Measurements from ENCODE around the gene APOL4.
A peak's percentile ranks its signal among the peaks of the same experiment; 100 is the strongest.

Gene APOL4

DNA sequence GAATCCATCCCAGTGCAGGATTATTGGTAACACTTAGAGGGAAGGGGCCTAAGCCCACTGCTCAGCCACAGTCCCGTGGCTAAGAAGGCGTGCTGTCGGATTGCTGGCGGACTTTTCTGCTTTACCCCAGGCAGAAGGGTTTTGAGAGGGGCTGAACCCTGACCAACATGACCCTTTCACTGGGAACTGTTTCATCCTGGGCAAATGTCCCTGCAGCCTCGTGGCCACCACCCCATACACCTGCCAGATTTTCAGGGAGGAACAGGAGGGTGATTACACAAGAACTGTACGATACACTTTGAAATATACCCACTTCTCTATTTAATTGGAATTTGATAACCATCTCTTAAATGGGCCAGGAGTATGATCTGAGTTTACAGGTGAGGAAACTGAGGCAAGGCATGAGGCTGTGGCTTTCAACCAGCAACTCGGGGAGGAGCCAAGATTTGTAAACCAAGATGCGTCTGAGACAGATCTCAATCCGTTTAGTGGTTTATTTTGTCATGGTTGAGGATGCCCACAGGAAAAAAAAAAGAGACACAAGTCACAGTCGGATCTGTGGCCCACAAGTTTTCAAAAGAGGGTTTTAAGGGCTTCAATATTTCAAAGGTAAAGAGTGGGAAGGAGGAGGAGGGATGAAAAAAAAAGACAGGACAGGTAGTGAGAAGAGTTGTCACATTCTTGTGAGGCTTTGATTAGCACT lies 34.9 kb downstream of the APOL4 start:
- no peak overlapping the region for H3K27ac ChIP-seq (replicated peaks)

GRCh38 chr22:36166086-36166485 lies 35.5 kb downstream of the APOL4 start:
- H3K27ac ChIP-seq (replicated peaks), result no peak overlapping the region
- DNase-seq (ENCODE audit: low read depth in 1 of 2, low spot score in 1 of 2), result no peak
- peaks cover 5% of the 10 kb centered on the region for H3K27me3 ChIP-seq (ENCODE audit: insufficient read depth, poor library complexity, severe bottlenecking)
- TF ChIP-seq, protein P1, sequence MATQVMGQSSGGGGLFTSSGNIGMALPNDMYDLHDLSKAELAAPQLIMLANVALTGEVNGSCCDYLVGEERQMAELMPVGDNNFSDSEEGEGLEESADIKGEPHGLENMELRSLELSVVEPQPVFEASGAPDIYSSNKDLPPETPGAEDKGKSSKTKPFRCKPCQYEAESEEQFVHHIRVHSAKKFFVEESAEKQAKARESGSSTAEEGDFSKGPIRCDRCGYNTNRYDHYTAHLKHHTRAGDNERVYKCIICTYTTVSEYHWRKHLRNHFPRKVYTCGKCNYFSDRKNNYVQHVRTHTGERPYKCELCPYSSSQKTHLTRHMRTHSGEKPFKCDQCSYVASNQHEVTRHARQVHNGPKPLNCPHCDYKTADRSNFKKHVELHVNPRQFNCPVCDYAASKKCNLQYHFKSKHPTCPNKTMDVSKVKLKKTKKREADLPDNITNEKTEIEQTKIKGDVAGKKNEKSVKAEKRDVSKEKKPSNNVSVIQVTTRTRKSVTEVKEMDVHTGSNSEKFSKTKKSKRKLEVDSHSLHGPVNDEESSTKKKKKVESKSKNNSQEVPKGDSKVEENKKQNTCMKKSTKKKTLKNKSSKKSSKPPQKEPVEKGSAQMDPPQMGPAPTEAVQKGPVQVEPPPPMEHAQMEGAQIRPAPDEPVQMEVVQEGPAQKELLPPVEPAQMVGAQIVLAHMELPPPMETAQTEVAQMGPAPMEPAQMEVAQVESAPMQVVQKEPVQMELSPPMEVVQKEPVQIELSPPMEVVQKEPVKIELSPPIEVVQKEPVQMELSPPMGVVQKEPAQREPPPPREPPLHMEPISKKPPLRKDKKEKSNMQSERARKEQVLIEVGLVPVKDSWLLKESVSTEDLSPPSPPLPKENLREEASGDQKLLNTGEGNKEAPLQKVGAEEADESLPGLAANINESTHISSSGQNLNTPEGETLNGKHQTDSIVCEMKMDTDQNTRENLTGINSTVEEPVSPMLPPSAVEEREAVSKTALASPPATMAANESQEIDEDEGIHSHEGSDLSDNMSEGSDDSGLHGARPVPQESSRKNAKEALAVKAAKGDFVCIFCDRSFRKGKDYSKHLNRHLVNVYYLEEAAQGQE (IDR thresholded peaks at IDR 0.05; ENCODE audit: insufficient replicate concordance, low read depth), result no peak
- TF ChIP-seq CTCF (IDR thresholded peaks at IDR 0.05; ENCODE audit: insufficient read depth, low read length) (no peak), SPI1 (IDR thresholded peaks at IDR 0.05; ENCODE audit: borderline replicate concordance, low read depth) (no peak), GABPA (IDR thresholded peaks at IDR 0.05; ENCODE audit: low read depth) (no peak), POLR2AphosphoS5 (IDR thresholded peaks at IDR 0.05; ENCODE audit: low read depth) (no peak)
- H3K4me3 ChIP-seq (replicated peaks; ENCODE audit: insufficient read depth, low read length), result no peak overlapping the region

More for the DNA sequence above, 34.9 kb downstream of the APOL4 start:
- DNase-seq (ENCODE audit: low read depth in 1 of 2, low spot score in 1 of 2), result no peak
- Histone ChIP-seq H3K4me3 (replicated peaks; ENCODE audit: insufficient read depth, low read length) (no peak overlapping the region), H3K27me3 (ENCODE audit: insufficient read depth, poor library complexity, severe bottlenecking) (peaks cover 5% of the 10 kb centered on the region)
- TF ChIP-seq GABPA (IDR thresholded peaks at IDR 0.05; ENCODE audit: low read depth), result no peak
- TF ChIP-seq CTCF (IDR thresholded peaks at IDR 0.05; ENCODE audit: insufficient read depth, low read length), result no peak
- TF ChIP-seq SPI1 (IDR thresholded peaks at IDR 0.05; ENCODE audit: borderline replicate concordance, low read depth), result no peak
- TF ChIP-seq, protein P1 (IDR thresholded peaks at IDR 0.05; ENCODE audit: insufficient replicate concordance, low read depth), result no peak
- TF ChIP-seq POLR2AphosphoS5 (IDR thresholded peaks at IDR 0.05; ENCODE audit: low read depth), result no peak

DNA sequence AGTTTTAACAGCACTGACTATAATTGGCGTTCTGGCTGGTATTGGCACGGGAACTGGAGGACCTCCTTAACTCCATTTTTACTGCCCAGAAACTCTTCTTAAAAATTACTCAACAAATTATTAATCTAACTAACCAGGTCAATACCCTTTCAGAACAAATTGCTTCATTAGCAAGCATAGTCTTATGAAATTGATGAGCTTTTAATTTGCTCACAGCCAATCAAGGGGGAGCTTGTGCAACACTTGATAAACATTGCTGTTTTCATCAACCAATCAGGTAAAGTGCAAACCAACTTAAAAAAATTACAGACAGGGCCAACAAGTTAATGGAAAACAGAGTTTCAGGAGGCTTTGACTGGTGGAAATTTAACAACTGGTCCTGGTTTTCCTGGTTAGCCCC lies 36.5 kb downstream of the APOL4 start:
- peak in 1 of 2 experiments; percentile 42 for DNase-seq (ENCODE audit: low read depth in 1 of 2, low spot score in 1 of 2)
- TF ChIP-seq, protein P1 (IDR thresholded peaks at IDR 0.05; ENCODE audit: insufficient replicate concordance, low read depth), result no peak
- TF ChIP-seq CTCF (IDR thresholded peaks at IDR 0.05; ENCODE audit: insufficient read depth, low read length) (no peak), POLR2AphosphoS5 (IDR thresholded peaks at IDR 0.05; ENCODE audit: low read depth) (no peak), GABPA (IDR thresholded peaks at IDR 0.05; ENCODE audit: low read depth) (no peak), SPI1 (IDR thresholded peaks at IDR 0.05; ENCODE audit: borderline replicate concordance, low read depth) (no peak)
- H3K27ac ChIP-seq (replicated peaks), result no peak overlapping the region
- no peak overlapping the region for H3K4me3 ChIP-seq (replicated peaks; ENCODE audit: insufficient read depth, low read length)
- H3K27me3 ChIP-seq (ENCODE audit: insufficient read depth, poor library complexity, severe bottlenecking), result peaks cover 5% of the 10 kb centered on the region

Data from HL-60 (cell line).